Activated CD8-positive, alpha-beta memory T cell treated with anti-CD3 and anti-CD28 coated beads, Interleukin-2, amount 50 U/mL, for 24 hours (primary cell): ENCODE measurements around the gene DUOX2.
"Not testable (repeated sequence)": the region's sequence is repeated elsewhere in the genome, so short reads cannot be mapped to it uniquely, and the experiment has no call there.

Experiments used
- DNase-seq: peaks from one replicate; pipeline ENCODE4 v3.0.0-alpha.2; 2020; ENCODE audit errors: extremely low read depth

Gene DUOX2

DNA sequence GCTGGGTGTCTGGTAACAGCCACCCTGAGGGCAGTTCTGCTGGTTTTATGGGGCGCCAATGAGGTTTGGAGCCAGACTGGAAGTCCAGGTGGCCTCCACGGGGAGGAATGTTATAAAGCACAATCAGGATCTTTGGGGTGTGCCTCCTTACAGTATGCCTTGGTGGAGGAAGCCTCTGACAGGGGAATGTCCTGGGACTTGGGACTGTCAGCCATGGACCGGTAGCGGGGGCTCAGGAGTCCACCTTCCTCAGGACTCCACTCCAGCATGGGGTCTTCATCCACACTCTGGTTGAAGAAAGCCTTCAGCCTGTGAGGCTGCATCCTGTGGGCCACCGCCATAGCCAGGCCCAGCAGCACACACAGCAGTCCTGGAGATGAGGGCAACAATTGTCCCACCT, 5.0 kb upstream of the DUOX2 start:
- DNase-seq = no peak

DNA sequence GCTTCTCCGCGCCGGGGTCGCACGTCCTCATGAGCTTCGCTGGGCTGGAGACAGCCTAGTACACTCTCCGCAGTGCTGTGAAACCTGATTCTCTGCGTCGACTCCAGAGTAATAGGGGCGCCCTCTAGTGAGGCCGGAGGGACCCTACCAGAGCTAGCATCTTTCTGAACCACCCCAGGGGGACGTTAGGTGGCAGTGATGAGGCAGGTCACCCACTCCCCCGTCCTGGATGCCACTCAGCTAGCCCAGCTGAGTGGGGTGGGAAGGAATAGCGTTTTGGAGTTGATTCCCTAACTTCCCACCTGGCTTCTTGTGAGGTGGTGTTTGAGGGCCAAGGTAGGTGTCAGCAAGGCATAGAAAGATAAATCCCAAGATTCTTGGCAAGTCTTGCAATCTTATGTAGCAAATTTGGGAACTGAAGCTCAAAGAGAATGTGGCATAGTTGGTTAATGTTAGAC, 4.2 kb upstream of the DUOX2 start:
- peak; percentile 51 for DNase-seq

DNA sequence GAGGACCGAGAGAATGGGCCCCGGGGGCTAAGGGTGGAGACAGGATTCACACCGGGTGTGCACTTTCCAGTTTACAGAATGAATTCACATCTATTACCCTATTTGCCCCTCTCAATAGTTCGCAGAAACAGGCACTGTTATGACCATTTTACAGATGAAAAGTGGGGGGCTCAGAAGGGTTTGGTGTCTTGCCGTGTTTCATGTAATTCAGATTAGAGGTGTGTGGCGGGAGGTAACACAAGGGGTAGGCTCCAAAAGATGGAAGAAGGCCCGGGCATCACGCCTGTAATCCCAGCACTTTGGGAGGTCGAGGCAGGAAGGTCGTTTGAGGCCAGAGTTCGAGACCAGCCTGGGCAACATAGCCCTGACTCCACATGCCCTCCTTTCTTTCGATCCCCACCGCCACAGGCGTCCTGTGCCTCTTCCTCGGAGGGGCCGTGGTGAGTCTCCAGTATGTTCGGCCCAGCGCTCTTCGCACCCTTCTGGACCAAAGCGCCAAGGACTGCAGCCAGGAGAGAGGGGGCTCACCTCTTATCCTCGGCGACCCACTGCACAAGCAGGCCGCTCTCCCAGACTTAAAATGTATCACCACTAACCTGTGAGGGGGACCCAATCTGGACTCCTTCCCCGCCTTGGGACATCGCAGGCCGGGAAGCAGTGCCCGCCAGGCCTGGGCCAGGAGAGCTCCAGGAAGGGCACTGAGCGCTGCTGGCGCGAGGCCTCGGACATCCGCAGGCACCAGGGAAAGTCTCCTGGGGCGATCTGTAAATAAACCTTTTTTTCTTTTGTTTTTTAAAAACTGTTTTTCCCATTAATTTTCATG, 3.5 kb upstream of the DUOX2 start:
- no peak for DNase-seq

DNA sequence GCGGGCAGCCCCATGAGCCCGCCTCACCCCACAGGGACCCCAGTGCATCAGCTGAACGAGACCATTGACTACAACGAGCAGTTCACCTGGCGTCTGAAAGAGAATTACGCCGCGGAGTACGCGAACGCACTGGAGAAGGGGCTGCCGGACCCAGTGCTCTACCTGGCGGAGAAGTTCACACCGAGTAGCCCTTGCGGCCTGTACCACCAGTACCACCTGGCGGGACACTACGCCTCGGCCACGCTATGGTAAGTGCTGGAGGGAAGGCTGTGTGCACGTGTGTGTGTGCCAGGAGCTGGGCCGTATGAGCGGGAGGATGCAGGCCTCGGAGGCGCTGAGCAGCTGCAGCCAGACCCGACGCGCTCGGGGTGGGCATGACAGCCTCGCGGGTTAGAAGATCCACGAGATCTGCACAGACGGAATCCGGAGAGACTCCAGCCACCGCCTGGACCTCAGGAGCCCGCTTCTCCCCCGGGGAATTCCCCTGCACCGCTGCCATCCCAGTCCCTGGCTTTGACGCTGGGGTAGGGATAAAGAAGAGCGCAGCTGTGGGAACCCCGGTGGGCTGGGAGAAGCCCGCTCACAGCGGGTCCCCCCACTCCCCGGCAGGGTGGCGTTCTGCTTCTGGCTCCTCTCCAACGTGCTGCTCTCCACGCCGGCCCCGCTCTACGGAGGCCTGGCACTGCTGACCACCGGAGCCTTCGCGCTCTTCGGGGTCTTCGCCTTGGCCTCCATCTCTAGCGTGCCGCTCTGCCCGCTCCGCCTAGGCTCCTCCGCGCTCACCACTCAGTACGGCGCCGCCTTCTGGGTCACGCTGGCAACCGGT, 2.7 kb upstream of the DUOX2 start:
- DNase-seq = no peak

DNA sequence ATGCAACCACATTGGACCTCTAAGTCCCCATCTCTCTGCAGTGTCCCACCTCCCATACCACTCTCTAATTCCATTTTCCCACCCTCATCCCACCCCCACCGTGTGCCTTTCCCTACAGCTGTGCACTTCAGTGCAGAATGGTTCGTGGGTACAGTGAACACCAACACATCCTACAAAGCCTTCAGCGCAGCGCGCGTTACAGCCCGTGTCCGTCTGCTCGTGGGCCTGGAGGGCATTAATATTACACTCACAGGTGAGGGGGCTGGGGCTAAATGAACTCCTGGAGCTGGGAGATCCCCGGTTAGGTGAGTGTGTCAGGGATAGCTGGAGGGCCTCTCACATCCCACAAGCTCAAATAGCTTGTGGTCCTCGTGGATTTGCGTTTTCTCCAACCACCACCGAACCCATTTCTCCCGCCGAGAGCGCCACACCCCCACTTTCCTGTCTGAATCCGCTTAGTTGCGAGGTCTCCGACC, 2.1 kb upstream of the DUOX2 start:
- DNase-seq = no peak

DNA sequence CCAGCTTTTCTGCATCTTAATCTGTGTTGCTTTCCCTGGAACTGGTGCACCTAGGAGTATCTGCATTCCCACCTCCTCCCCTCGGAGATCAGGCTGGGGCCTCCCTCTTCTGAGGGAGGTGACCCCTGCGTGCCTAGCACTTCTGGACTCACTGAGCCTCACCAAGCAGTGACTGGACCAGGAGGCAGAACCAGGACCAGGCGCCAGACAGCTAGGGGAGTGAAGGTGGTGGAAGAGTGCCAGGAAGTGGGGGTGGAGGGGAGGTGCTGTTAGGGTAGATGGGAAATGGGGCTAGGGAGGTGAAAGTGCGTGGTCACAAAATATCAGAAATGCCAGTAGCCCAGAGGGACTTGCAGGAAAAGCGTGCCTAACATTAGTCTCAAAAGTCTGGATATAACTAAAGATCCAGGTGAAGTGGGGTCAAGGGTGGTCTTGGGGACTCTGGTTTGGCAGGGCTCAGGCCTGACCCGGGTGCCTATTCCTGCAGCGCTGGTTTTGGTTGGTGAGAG, 1.4 kb upstream of the DUOX2 start:
- DNase-seq = no peak

DNA sequence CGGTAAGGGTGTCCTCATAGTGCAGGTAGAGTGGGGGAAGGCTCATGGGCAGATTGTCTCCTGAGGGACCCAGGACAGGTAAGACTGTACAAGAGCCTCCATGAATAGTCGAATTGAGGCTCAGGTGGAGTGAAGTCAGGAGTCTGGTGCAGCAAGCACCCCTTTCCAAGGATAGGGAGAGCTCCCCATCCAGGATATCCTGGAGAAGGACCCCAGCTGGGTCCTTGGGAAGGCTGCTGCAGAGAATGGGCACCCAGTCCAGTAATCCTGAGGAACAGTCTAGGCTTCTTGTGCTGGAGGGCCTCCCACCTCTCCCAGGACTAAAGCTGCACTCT, 746 bp upstream of the DUOX2 start:
- DNase-seq = no peak

DNA sequence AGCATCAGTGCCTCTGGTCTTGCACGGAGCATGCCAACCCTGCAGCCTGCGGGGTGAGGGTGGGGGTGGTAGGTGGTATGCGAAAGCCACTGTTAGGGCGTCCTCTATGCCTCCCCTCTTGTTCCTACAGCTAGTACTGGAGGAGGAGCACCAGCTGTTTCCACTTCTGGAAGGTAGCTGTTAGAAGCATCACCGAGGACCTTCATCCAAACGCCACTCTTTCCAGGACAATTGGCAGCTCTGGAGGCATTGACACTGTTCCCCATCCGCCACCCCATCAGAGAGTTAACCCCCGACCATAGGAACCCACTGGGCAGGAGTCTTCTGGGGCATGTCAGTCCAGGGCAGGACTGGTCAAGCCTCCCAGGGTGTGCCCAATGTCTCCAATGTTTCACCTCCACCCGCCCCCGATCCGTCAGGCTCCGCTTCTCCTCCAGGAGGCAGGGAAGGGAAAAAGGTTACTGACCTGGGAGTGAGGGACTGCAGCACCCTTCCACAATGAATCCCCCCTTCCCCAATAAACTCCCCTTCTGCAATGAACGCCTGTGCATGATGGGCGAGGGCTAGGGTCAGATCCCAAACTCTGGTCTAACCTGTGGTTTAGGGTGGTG, 487 bp downstream of the DUOX2 start:
- no peak for DNase-seq

DNA sequence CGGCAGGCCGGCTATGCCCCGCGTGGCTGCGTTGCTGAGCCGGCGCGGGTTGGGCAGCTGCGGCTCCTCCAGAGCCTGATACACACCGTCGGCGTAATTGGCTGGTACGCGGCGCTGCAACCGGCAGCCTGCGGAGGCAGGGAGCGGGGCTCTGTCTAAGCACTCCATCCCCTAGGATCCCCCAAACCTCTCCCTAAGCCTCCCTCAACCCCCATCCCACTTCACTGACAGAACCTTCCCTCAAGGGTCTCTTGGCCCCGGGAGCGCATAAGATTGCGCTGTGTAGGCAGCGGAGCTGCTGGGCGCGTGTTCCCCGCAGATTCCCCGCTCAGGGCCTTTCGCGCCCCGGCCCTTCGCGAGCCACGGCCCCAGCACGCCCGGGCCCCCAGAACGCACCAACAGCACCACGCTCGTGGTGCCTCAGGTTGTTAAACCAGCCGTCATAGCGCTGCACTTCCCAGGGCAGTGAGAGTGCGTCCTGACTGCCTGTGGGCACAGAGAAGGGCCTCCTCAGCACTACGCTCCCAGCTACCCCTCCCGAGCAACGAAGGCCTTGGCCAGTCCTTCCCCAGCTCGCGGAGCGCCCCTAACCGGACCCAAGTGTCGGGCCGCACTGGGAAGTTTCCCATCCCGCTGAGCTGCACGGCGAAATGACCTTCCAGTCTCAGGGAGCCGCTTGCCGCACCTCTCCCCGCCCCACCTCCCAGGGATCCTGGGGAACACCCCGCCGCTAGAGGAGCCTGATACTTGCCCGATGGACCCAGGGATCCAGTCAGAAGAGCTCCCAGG, 1.2 kb downstream of the DUOX2 start:
- no peak for DNase-seq

DNA sequence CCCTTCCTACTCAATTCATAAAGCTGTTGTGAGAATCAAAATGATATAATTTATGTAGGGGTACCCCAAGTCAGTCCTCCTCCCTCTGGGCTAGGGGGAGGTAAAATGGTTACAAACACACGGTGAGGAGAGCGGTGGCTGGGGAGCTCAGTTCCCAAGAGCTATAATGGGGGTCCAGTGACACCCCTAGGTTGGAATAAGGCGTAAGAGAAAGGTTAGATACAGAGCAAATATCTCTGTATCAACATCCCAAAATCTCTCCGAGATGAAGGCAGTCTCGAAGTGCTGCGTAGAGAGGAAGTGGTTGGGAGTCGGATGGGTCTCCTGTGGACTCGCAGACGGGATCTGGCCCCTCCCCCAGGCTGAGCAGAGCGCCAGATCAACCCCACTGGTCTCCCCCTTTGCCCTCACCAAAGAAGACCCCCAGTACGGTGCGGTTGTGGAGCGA, 1.8 kb downstream of the DUOX2 start:
- no peak for DNase-seq

DNA sequence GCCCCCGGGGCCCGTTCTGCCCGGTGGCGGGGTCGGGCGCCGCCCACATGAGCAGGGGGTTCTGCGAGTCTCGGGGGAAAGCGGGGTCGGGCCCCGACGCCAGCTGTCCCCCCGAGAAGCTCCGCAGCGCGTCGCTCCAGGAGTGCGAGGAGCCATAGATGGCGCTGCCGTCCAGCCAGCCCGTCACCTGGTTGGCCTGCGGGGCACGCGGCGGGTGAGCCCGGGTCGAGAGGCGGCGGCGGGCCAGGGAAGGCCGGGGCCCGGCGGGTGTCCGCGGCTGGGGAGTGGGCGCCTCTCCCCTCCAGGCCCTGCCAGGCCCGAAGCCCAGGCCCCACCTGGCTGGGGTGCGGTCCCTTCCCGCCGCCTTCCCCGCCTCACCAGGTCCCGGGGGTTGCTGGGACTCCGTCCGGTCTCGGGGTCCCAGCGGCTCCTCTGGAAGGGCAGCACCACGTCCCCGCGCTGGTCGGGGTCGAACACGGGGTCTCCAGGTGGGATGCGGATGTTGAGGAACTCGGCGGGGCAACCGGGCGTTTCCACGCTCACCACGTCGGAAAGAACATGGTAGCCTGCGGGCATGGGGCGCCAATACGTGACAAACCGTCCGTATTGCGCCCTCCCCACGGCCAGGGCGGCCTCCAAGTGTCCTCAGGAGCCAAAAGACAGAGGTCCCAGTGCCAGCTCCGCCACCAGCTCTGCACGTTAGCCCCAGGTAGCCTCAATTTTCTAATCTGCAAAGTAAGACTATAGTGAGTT, 2.4 kb downstream of the DUOX2 start:
- DNase-seq = no peak

DNA sequence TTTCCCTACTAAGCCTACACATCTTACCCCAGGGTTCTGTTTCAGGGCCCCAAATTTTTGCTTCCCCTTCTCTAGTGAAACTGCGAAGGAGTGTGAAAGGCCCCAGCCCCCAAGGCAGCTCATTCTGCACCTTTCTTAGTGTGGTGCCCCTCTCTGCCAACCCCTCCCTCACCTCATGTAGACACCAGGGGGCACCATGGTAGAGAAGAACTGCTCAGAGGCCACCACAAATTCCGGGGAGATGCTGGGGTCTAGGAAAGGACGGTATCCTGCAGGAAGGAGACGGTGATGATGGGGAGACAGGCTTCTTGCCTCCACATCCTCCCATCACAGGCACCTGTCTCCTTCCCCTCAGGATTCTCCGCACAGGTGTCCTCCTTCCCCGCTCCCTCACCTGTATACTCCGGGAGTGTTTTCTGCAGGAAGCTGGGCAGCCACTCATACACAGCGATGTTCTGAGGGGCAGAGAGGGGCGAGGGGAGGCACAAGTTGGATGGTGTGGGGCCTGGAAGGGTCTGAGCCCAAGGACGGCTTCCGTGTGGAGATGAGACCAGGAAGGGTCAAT, 3.6 kb downstream of the DUOX2 start:
- DNase-seq = no peak

DNA sequence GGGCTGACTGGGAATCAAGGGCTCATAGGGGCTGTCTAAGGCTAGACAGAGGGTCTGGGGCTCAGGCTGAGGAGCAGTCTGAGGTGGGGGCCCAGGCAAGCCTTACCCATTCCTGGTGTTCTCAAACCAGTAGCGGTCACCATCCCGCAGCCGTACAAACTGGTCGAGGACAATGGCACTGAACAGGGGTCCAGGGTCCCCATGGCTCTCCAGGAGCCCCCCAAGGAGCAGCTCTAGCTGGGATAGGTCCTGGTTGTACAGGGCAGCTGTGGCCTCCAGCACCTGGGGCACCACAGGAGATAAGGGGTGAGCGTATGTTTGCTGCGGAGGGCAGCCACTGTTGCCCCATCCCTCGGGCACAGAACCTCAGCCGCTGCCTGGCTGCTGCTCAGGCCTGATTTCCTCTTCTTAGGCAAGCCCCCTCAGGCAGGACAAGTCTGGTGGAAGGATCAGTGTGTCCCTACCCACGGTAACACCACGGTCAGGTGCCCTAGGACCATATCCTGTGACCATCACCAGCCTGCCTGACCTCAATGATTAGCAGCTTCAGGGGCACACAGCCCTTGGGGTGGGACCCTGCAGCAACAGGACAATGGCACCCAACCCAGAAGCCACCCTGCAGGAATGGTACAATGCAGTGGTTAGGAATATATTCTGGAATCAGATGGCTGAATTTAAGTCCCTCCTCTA, 5.9 kb downstream of the DUOX2 start:
- DNase-seq = no peak

DNA sequence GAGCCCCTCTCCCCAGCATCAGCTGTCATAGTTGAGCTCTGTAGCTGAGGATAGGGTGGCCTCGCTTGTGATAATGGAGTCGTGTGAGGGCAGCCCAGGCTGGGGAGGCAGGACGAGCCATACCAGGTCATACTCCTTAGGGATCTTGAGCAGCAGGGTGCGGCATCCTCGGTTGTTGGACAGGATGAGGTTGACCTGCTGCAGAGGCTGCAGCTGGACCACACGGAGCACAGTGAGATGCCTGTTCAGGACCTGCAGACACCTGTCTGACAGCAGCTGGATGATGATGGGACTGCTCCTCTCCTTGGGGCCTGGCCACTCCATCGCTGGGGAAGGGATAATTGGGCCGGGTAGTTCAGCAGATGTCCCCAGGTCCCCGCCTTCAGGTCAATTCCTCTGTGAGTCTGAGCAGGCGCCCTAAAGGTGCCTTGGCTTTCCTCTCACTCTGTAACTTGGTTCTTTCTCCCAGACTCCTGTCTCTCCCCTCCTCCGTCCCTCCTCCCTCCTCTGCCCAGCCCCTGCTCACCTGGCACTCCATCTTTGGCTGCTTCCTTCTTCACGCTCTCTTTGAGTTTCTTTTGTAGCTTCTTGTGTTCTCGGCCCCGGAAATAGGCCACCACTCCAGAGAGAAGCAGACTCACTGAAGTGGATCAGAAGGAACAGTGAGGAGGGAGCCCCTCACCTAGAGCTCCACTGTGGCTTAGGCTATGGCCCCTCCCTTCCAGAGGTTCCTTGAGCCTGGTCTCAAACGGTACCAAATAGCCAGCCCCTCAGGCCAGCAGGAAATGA, 7.8 kb downstream of the DUOX2 start:
- DNase-seq = no peak

DNA sequence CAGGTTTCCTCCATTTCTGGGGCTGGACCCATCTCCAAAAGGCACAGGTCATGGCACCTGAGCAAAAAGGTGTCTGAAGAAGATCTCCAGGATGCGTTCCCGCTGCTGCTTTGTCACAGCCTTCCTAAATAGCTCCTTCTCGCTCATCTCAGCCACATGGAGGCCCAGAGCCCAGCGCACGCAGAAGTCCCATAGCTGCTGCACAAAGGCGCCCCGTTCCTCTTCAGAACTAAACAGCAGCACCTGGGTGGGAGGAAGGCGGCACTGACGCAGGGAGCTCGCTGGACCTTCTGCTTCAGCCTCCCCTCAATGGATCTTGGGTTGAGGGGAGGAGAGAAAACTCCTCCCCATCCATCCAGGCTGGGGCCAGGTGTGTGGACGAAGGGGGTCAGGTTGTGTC, 8.4 kb downstream of the DUOX2 start:
- DNase-seq = no peak

DNA sequence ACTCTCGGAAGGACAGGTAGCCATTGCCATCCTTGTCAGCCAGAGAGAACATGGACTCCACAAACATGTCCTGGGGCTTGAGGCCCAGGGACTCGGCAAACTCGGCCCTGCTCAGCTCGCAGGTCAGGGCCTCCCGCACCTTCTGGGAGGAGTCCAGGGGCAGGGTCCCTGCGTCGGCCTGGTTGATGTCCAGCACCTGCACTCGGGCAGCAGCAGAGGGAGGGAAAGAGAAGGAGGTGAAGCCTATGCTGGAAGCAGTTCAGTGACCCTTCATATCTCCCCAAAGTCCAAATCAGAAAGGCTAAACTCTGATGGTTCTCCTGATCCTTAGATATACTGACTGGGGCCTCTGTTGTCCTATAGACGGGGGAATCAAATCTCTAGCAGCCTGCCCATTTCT, 9.8 kb downstream of the DUOX2 start:
- DNase-seq = not testable (repeated sequence)

DNA sequence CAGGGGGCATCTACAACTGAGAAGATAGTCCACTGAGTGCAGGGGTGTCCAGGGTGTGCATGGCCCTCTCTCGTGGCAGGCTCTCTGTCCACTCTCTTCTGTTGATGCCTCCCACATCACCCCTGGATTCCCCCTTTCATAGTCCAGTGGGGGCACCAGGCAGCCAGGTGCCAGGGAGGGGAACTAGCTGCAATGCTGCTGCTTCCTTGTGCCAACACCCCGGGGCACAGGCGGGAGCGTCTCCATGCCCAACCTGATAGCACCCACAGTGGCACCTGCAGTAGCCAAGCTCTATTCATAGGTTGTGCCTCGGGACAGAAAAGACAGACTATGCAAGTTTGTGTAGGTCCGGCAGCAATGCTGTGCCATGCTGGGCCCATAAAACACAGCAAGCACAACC, 11.7 kb downstream of the DUOX2 start:
- DNase-seq = no peak

DNA sequence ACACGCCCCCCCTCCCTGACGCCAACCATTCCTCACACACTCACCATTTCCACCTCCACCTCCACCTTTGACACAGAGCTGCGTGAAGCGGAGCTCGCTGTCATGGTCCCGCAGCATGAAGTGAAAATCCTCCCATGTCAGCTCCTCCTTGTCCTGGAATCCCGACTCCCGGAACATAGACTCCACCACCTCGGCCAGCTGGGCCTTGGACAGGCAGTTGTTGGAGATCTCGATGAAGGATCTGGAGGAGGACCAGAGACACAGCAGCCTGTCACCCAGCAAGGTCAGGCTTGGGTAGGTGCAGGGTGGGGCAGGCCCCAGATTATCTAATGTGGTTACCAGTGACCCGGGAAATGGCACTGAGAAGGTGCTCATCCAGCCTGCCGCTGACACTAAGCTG, 12.2 kb downstream of the DUOX2 start:
- no peak for DNase-seq
